GM11168 (cell line): Measurements from ENCODE around the gene GRHL1.

Experiments used
- in situ Hi-C: fragments of 300-500 bp; cut with MboI; formaldehyde crosslinking; loops from one replicate; pipeline ENCODE4 v1.12.0; 2022; ENCODE audit warnings: low sequenced_read_pairs; ENCODE audit not compliant: unreplicated experiment

GRHL1 gene

DNA sequence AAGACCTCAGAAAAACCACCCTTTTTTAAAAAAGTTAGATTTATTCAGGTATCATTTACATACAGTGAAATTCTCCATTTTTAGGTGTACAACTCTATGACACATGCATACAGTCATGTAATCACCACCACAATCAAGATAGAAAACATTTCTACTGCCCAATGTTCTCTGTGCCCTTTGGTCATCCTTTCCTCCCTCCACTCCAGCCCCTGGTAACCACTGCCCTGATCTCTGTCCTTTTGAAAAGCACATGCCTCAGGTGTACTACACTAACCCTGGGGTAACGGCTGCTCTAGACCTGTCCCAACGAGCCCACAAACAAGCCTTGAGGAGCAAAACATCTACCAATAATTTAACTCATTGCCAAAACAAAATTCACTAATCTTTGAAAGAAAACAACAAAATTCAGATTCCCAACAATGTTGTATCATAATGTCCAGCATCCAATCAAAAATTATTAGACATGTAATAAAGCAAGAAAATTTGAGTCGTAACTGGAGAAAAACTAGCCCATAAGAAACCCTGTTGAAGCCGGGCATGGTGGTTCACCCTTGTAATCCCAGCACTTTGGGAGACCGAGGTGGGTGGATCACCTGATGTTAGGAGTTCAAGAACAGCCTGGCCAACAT lies 65.9 kb downstream of the GRHL1 start:
- in situ Hi-C loops, result no loop called here

DNA sequence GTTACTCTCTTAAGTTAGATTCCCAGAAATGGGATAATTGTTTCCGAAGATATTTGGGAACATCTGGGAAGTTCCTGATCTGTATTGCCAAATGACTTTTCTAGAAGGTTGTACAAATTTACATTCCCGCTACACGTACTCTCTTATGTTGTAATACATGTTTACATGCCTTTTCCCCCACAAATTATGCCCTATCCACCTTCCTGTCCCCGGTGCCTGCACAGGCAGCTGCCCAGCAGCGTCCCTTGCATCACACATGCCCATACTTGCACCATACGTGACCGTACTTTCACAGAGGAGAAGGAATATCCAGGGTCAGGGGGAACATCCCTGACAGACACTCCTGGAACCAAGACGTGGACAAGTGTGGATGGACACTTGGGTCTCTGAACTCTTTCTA lies 67.7 kb downstream of the GRHL1 start:
- in situ Hi-C loops, result no loop called here

DNA sequence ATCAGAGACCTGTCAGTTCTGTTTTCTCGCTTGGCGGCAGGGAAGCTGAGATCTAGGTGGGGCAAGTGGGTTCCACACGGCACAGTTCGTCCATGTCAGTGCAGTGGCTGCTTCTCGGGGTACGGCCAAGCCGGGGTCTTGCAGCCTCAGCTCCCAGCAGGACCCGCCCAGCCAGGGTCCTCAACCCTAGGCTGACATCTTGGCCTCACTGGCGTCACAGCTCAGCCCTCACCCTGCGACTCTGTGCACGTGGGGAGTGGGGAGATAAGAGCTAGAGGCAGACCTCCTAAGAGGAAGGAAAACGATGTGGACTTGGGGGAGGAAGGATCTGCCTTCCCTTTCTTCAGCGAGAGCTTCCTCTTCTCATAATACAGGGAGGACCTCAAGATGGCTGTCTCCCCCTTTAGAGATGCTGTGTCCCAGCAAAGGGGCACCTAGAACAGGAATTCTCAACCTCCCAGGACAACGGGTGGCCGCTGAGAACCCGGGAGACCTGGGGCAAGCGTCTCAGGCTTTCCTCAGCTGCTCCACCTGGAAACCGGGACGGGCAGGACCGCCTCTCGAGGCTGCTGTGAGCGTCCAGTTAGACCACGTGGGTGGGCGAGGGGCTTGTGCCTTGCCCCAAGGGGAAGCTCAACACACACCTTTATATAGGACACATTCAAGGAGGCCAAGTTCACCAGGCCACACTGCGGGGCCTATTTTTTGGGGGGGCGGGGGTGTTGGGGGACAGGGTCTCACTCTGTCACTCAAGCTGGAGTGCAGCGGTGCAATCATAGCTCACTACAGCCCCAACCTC lies 68.3 kb downstream of the GRHL1 start:
- in situ Hi-C loops, result no loop called here

DNA sequence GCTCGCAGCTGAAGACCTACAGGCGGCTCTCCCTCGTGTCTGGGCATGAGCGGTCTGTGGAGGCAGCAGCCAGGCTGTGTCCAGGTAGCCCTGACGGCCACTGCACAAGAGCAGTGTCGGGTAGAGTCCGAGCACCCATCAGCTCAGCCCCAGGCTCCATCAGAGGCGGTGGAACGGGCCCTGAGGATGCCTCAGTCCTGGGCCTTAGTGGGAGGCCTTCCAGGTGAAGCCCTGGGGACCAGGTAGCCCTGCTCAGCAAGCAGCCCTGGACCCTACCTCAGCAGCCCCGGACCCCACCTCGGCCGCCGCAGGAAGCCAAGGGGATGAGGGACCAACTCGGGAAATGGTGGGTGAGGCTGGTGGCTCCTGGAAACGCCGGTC lies 70.5 kb downstream of the GRHL1 start:
- in situ Hi-C loops, result no loop called here

DNA sequence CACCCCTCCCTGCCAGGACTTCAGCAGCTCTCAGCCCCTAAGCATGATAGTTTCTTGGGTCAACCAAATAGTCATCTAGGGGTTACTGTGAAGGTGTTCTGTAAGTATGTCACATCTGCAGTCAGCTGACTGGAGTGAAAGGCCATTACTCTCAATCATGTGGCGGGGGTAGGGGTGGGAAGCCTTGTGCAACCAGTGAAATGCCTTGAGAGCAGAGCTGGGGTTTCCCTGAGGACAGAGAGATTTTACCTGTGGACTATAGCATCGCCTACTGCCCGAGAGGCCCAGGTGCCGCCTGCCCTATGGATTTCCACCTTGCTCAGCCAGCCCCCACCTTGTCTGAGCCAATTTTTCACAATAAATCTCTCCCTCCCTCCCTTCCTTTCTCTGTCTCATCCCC lies 71.0 kb downstream of the GRHL1 start:
- in situ Hi-C loops, result no loop called here

DNA sequence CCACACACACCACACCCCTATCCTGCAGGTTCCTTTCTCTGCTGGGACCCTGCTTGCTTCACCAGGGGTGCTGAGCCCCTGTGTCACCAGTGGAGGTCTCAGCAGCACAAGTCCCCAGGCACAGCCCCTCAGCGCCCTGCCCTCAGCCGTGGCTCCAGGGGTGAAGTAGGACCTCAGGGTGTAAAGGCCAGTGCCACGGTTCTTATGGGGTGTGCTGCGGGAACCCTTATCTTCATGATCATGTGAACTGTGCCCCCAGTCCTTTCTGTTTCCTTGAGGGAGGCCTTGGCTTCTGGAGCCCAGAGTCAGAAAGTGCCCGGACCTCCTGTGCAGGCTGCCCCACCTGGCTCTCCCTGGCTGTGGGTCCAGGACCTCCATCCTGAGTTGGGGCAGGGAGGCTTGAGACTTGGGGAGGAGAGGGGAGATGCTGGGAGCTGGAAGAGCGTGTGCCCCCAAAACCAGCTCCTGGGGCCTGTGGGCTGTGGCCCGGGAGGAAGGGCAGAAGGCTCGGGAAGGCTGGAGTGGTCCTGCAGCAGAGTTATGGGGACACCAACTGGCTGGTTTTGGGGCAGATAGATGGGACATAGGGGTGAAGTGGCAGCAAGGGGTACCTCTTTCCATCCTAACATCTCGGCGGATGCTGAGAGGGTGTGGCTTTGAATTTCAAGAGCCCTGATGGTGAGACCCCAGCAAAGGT lies 71.6 kb downstream of the GRHL1 start:
- in situ Hi-C loops, result no loop called here

DNA sequence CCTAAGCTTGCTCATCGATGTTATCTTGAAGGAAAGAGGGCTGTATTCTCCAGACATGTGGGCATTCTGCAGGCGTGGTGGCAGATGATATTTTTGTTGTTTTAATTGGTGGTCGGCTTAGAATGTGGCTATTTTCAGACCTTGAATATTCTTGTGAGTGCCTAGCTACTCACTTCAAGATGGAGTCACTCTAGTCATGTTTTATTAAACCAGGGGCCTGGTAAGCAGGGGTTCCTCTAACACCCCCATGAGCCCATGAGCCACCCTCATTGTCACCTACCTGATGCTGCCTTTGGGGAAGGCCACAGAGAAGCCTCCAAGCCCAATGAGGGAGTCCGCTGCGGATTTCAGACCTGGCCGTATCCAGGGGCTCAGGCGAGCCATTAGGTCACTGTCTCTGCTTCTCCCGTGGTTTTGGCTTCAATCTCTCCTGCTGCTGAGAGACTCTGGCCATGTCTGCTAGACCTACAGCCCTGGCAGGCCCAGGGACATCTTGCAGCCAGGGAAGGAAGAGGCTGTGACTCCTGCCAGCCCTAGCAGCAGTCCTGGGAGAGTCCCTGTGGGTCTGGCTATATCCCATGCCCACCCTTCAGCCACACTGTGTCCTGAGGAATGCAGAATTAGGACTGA lies 75.6 kb downstream of the GRHL1 start:
- in situ Hi-C loops, result loop anchor here (25.0 kb wide), 1 partner anchor 215 kb away; no protein-coding TSS in a partner anchor

DNA sequence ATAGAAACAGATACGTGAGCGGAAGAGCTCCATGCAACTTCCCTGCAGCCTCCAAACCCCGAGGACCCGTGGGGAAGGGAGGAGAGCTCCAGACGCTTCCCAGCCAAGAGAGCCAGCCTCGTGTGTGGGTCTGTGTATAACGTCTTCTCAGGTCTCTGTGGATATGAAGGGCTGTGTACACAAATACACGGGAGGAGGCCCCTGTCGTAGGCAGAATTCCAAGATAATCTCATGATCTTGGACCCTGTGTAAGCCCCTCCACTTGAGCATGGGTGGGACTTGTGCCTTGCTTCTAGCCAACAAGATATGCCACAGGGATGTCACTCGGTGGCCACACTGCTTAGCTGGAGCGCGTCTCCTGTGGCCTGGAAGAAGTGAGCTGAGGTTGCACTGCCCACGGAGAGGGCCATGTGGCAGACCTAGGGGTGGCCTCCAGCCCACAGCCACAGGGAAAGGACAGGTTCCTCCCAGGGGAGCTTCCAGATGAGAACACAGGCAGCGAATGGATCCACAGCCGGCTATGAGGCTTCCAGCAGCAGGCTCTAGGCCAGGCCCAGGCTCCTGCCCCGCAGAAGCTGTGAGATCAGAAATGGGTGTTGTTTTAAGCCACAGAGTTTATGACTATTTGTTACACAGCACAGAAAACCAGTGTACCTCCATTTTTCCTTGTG lies 76.3 kb downstream of the GRHL1 start:
- in situ Hi-C loops, result loop anchor here (25.0 kb wide), 1 partner anchor 215 kb away; no protein-coding TSS in a partner anchor

DNA sequence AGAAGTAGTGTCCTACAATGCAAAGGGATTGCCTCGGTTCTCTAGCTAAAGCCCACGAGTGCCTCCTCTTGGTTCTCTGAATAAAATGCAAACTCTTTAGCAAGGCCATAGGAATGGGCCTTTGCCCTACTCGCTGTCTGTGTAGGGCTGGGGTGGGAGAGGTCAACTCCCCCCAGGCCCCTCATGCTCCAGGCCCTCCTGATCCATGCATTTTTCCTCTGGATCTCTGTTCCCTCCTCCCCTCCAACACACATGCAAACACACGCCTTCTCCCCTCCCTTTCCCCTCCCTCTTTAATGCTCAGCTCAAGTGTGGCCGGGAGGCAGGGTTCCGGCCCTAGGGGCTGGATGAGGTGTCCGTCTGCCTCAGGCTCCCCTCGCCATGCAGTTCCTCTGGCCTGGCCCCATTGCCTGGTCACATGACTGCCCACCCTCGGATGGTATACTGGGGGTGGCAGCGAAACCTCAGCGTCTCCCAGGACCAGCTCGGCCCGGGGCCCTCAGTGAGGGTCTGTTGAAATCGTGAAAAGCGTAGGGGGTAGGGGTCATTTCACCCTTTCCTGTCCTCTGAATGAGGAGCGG lies 77.0 kb downstream of the GRHL1 start:
- in situ Hi-C loops, result loop anchor here (25.0 kb wide), 1 partner anchor 216 kb away; no protein-coding TSS in a partner anchor

DNA sequence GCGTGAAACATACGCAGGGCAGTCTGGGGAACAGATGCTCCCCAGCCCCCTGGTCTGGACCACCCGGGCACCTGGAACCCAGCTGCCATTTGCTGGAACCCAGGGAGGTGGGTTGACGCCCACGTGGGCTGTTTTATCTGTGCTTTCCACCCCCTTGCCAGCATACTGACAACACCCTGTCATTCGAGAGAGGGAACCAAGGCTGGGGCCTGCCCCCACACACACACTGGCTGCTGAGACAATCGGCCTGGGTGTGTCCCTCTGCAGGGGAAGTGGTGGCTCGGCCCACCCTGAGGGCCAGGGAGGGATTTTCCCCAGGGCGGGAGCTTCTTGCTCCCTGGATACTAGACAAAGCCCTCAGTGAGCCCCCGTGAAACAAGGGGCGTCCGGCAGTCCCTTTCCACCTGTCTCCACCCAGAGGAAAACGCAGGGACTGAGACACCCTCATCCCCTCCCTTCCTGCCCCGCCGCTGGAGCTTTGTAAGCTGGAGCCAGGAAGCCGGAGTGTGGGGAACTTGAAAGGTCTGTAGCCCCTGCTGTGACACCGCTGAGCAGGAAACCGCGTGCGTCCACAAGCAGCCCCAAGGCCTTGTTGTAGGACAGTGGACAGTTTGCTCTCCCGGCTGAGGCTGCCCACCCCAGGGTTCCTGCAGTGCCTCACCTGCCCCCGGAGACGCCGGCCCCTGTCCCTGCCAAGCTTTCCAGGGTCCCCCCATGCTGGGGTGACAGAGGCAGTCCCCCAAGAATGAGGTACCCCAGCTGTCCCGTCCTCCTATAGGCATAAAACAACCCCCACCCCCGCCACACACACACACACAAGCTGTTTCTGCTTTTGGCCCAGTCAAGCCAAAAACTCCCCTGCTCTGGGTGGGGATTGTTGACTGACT lies 77.7 kb downstream of the GRHL1 start:
- in situ Hi-C loops, result loop anchor here (25.0 kb wide), 1 partner anchor 217 kb away; no protein-coding TSS in a partner anchor

DNA sequence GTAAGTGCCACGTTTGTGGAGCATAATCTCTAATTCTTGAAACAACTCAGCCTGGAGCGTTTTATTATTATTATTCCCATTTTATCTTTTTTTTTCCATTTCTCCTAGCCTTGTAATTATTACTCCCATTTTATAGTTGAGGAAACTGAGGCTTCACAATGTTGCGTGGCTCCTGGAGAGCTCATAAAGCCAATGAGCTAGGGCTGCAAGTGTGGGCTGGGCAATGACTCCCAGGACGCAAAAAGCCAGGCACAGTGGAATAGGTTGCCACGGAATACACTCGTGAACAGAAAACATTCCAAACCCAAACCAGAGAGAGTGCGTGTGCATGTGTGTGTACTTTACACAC lies 78.4 kb downstream of the GRHL1 start:
- in situ Hi-C loops, result loop anchor here (25.0 kb wide), 1 partner anchor 218 kb away; no protein-coding TSS in a partner anchor

DNA sequence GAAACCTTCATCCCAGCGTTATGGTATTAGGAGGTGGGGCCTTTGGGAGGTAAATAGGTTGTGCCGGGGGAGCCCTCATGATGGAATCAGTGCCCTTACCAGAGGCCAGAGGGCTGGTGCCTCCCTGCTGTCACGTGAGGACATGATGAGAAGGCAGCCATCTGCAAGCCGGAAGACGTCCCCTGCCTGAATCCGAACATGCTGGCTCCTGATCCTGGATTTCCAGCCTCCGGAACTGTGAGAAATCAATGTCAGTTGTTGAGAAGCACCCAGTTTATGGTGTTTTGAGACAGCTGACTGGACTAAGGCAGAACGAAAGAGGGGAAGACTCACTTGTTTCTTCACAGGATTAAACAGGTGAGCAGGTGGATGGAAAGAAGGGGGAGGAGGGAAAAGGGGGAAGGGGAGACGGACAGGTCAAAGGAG lies 78.8 kb downstream of the GRHL1 start:
- in situ Hi-C loops, result loop anchor here (25.0 kb wide), 1 partner anchor 218 kb away; no protein-coding TSS in a partner anchor

DNA sequence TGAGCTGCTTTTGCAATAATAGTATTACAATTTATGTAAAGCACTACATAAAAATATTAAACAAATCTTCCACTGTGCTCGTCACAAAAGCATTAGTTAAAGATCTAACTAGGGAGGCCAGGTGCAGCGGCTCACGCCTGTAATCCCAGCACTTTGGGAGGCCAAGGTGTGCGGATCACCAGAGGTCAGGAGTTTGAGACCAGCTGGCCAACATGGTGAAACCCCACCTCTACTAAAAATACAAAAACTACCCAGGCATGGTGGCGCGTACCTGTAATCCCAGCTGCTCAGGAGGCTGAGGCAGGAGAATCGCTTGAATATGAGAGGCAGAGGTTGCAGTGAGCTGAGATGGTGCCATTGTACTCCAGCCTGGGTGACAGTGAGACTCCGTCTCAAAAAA lies 79.3 kb downstream of the GRHL1 start:
- in situ Hi-C loops, result loop anchor here (25.0 kb wide), 1 partner anchor 218 kb away; no protein-coding TSS in a partner anchor

DNA sequence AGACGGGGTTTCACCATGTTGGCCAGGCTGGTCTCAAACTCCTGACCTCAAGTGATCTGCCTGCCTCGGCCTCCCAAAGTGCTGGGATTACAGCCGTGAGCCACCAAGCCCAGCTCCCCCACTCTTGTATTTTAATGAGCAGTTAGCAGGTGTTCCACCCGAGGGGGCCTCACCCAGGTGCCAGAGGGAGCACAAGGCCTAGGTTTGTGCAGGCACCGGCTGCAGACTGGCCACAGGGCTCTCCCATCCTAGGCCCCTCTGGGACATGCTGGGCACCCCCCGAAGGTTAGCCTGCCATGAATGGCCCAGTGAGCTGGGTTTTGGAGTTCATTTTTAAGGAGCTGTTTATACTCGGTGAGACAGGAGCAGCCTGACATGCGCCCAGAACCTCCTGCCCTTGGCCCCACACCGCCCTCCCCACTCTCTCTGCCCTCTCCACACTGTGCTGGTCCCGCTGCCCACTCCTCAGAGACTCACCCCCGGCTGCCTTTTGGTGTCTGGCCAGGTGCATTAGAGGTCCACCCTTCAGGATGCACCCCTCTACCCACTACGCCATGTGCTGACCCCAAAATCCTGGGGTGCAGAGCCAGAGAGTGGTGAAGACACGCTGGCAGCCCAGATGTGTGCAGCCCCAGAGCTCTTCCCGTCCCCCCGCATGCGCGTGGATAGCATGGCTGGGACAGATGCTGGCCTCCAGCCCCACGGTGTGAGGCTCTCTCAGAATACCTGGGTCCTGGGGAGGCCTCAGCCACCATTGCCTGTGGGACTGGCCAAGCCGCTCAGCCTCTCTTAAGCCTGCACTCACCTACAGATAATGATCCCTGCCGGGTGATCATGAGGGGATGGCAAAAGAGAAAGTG lies 80.6 kb downstream of the GRHL1 start:
- in situ Hi-C loops, result loop anchor here (25.0 kb wide), 1 partner anchor 220 kb away; no protein-coding TSS in a partner anchor

DNA sequence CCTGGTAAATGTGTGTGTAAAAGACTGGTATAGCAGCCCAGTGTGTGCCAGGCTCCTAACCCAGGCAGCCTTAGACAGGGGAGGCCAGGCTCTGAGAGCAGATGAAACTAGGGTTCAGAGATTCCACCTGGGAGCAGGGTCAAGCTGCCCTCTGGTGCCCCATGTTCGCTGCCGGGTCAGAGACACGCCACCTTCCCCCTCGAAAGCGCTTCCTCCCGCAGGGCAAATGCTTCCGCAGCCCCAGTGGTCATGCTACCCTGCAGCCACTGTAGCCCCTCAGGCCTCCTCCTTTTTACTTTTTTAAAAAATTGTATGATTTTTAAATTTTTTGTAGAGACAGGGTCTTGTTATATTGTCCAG lies 81.2 kb downstream of the GRHL1 start:
- in situ Hi-C loops, result loop anchor here (25.0 kb wide), 1 partner anchor 220 kb away; no protein-coding TSS in a partner anchor

DNA sequence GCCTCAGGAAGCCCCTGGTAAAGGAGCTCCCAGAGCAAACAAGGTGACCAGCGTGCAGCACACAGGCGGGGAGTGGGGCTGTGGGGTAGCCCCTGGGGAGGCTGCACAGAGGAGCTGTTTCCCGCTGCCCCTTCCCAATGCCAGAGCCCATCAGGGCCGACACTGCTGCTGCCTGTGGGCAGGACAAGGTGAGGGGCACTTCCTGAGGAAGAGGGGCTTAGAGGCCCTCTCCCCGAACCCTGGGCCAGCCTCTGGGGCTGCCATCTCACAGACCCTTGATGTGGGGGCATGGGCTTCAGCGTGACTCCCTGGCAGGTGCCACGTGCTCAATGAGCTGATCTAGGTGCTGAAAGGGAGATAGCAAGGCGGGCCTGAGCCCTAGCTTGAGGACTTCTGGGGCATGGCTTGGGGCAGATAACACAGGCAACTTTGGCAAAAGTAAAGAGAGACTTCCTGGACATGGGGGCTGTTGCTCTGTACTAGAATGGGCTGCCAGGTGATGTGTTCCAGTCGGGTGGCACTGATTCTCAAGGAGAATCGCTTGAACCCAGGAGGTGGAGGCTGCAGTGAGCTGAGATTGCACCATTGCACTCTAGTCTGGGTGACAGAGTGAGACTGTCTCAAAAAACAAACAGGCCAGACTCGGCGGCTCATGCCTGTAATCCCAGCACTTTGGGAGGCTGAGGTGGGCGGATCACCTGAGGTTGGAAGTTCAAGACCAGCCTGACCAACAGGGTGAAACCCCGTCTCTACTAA lies 81.9 kb downstream of the GRHL1 start:
- in situ Hi-C loops, result loop anchor here (25.0 kb wide), 1 partner anchor 221 kb away; no protein-coding TSS in a partner anchor
